RWPE1 (cell line): ENCODE results near the gene RALY.

ENCODE experiments used
- CTCF ChIA-PET: fragments of 350-600 bp; sonication (Branson Sonifier 250); formaldehyde crosslinking; extraction: SDS; loops from one replicate; lab custom pipeline; 2021; lab: Yijun Ruan, JAX
- POLR2A ChIA-PET: fragments of 400-600 bp; formaldehyde crosslinking; extraction: SDS; loops from one replicate; lab custom pipeline; 2020; ENCODE audit warnings: antibody characterized with exemption; ENCODE audit not compliant: low non-redundant PET; lab: Yijun Ruan, JAX
- DNase-seq: peaks from one replicate; pipeline ENCODE4 v3.0.0; 2012; ENCODE audit warnings: low spot score
- H3K27ac ChIP-seq: fragments of 450-650 bp; 2 replicates; pipeline ENCODE4 v1.5.1; 2017
- TF ChIP-seq, protein P1 (sequence below): fragments of 450-650 bp; conservative IDR thresholded peaks from 2 replicates; pipeline ENCODE4 v1.5.1; 2017; ENCODE audit warnings: low read depth, mild to moderate bottlenecking

RALY gene

GRCh38 chr20:34078540-34078939 is 84.8 kb downstream of the RALY start:
- POLR2A ChIA-PET: no interaction called here
- CTCF ChIA-PET: interaction anchor here (0.7 to 3.0 kb wide), 2 partner anchors 9 to 145 kb away, joined by 3 to 11 read pairs; no protein-coding TSS in a partner anchor

DNA sequence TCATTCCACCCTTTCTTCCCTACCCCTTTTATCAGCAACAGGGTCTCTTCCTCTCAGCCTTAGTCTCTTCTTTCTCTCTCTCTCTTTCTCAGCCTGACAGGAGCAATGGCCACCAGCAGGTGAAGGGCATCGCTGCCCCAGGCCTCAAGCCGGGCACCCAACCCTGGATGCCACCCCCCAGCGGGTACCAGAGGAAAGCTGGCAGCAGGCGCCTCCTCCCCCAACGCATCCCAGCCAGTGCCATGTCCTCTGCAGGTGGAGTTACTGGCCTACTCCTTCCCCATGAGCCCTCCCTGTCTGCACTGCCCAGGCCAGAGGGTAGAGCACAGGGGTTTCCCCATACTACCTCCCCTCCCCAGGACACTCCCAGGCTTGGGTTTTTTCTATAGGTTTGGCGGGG is 86.1 kb downstream of the RALY start:
- no peak for DNase-seq
- 0 out of 2 replicates have a peak overlapping the region, but pooled peaks have one; percentile 0 for H3K27ac ChIP-seq
- POLR2A ChIA-PET: no interaction called here
- TF ChIP-seq, protein P1, sequence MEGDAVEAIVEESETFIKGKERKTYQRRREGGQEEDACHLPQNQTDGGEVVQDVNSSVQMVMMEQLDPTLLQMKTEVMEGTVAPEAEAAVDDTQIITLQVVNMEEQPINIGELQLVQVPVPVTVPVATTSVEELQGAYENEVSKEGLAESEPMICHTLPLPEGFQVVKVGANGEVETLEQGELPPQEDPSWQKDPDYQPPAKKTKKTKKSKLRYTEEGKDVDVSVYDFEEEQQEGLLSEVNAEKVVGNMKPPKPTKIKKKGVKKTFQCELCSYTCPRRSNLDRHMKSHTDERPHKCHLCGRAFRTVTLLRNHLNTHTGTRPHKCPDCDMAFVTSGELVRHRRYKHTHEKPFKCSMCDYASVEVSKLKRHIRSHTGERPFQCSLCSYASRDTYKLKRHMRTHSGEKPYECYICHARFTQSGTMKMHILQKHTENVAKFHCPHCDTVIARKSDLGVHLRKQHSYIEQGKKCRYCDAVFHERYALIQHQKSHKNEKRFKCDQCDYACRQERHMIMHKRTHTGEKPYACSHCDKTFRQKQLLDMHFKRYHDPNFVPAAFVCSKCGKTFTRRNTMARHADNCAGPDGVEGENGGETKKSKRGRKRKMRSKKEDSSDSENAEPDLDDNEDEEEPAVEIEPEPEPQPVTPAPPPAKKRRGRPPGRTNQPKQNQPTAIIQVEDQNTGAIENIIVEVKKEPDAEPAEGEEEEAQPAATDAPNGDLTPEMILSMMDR: no peak
- CTCF ChIA-PET: interaction anchor here (0.8 to 3.0 kb wide), 2 partner anchors 10 to 118 kb away, joined by 3 to 11 read pairs; no protein-coding TSS in a partner anchor

More at GRCh38 chr20:34078540-34078939, 84.8 kb downstream of the RALY start:
- H3K27ac ChIP-seq: no peak overlapping the region
- DNase-seq: no peak
- TF ChIP-seq, protein P1: no peak

DNA sequence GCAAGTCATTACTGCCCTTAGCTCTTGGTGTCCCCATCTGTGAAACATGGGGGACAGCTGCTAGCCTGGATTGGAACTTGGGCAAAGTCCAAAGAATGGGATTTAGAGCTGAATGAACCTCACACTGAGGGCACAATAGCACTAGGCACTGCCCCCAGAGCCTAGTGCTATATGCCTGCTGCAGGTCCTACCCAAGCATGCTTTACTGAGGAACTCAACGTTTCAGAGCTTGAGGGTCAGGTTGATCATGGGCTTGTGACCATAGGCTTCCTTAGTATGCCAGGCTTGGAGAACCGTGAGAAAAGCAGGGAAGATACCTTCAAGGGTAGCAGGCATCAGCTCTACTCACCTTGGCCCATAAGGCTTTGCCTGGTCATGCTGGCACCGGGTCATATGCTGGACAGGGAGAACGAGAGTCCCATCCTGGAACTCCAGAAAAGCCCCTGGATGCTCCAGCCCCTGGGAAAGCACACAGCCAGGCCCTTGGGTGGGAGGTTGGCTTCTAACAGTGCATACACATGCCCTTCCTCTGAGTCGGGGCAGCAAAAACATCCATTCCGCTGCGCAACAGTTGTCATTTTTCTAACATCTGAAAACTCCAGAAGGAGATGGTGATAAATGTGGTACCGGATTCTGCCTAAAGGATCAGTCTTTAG is 88.6 kb downstream of the RALY start:
- CTCF ChIA-PET: interaction anchor here (0.5 to 1.9 kb wide), 20 partner anchors 8 to 1123 kb away, joined by 3 to 10 read pairs (median 4); partner anchors contain the start of genes ACTL10, EIF2S2 and RALY
- peak overlapping the region; percentile 71 for H3K27ac ChIP-seq
- POLR2A ChIA-PET: interaction anchor here (0.6 to 1.3 kb wide), 3 partner anchors 9 to 30 kb away, joined by 4 to 5 read pairs (median 4); partner anchors contain the start of gene EIF2S2
- TF ChIP-seq, protein P1: no peak
- no peak for DNase-seq

DNA sequence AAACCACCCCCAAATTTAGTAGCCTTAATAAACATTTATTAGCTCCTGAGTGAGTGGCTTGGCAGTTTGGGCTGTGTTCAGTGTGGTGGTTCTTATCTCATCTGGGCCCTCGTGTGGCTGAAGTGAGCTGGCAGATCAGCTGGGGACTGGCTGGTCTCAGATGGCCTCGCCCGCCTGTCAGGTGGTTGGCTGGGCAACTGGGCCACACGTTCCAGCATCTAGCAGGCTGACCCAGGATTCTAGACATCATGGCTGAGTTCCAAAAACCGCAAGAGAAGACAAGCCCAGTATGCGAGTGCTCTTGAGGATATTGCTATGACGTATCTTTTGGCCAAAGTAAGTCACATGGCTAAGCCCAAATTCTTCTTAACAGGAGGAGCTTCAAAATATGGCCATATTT is 89.4 kb downstream of the RALY start:
- CTCF ChIA-PET: interaction anchor here (0.5 to 1.9 kb wide), 15 partner anchors 9 to 1124 kb away, joined by 3 to 8 read pairs (median 4); partner anchors contain the start of genes ACTL10, EIF2S2 and RALY
- POLR2A ChIA-PET: interaction anchor here (0.7 to 1.3 kb wide), 2 partner anchors 29 to 270 kb away, joined by 4 read pairs; partner anchors contain the start of gene EIF2S2
- peak overlapping the region; percentile 71 for H3K27ac ChIP-seq
- peak; percentile 96 for DNase-seq
- TF ChIP-seq, protein P1: peak; percentile 71

DNA sequence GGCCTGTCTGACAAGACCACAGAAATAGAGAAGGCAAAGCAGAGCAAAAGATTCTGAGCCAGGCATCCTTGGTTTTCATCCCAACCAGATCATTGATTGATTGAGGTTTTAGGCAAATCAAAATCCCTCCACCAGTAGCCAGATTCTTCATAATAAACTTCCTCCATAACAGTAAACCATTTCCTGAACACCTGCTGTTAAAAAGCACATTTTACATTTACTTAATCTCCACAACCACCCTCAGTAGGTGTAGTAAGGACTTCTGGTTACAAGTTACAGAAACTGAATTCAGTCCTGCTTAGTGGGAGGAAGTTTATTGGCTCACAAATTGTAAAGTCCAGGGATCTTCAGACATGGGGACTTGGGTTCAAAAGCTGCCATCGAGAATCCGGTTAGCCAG is 90.1 kb downstream of the RALY start:
- no peak for DNase-seq
- POLR2A ChIA-PET: interaction anchor here (0.7 to 1.3 kb wide), 2 partner anchors 28 to 271 kb away, joined by 4 read pairs; partner anchors contain the start of gene EIF2S2
- peak overlapping the region; percentile 71 for H3K27ac ChIP-seq
- CTCF ChIA-PET: interaction anchor here (1.3 to 1.9 kb wide), 4 partner anchors 20 to 221 kb away, joined by 4 to 7 read pairs (median 6); partner anchors contain the start of gene RALY
- TF ChIP-seq, protein P1: no peak

DNA sequence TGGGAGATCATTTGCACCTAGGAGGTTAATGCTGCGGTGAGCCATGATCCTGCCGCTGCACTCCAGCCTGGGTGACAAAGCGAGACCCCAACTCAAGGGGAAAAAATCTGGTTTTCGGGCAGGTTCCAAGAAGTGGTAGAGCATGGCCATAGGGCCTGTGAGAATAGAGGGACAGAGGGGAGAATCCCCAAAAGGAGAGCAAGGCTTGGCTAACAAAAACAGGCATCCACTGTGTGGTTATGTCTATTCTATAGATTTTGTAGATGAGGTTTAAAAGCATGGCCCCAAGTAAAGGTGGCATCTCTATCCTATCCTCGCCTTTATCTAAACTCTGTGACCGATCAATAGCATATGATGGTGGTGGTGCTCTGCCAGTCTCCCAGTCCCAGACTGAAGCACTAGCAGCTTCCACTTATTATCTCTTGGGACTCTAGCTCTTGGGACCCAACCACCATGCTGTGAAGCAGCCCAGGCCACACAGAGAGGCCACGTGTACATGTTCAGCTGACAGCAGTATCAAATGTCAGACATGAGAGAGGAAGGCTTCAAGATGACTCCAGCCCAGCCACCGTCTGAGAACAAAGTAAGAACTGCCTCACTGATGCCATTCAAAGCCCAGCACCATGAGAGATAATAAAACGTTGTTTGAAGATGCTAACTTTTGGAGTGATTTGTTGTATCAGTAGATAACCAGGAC is 90.7 kb downstream of the RALY start:
- TF ChIP-seq, protein P1: no peak
- DNase-seq: no peak
- CTCF ChIA-PET: interaction anchor here (0.6 kb wide), 1 partner anchor 203 kb away, joined by 3 read pairs; no protein-coding TSS in a partner anchor
- POLR2A ChIA-PET: interaction anchor here (0.6 kb wide), 1 partner anchor 203 kb away, joined by 5 read pairs; no protein-coding TSS in a partner anchor
- H3K27ac ChIP-seq: peak overlapping the region; percentile 71
